Sigmoid colon (tissue), 7 donors: ENCODE results near the gene CKB. TPM values are rescaled to one million over a fixed set of nuclear protein-coding genes. Genes with fewer than 3 reads are reported as not detected.

Source experiments
- DNase-seq: peaks from one replicate; pipeline ENCODE4 v3.0.0-alpha.2; 2019
- H3K27ac ChIP-seq, 4 donors: fragments of 200-600 bp; sonication (generic); one replicate each; pipeline ENCODE4 v1.5.1; 2016 to 2019; ENCODE audit warnings: mild to moderate bottlenecking in 1 of 4
- H3K27me3 ChIP-seq, 3 donors: fragments of 200-600 bp; sonication (generic); one replicate each; pipeline ENCODE4 v1.5.1; 2019; ENCODE audit warnings: mild to moderate bottlenecking in 1 of 3
- H3K36me3 ChIP-seq, 4 donors: fragments of 200-600 bp; sonication (generic); one replicate each; pipeline ENCODE4 v1.5.1; 2016 to 2019
- H3K4me1 ChIP-seq, 4 donors: fragments of 200-600 bp; sonication (generic); one replicate each; pipeline ENCODE4 v1.5.1; 2017 to 2019
- H3K4me3 ChIP-seq, 4 donors: fragments of 200-600 bp; sonication (generic); one replicate each; pipeline ENCODE4 v1.5.1; 2017 to 2019; ENCODE audit warnings: mild to moderate bottlenecking in 2 of 4, moderate library complexity in 1 of 4
- H3K9me3 ChIP-seq, 4 donors: fragments of 200-600 bp in 3 of 4; sonication (generic) in 3 of 4; one replicate each; pipeline versions ENCODE4 v1.5.1 to v1.6.1; 2013 to 2019
- CTCF ChIP-seq, 4 experiments: fragments of 450-650 bp in 3 of 4; fragments of 200-600 bp in 1 of 4; IDR thresholded peaks; one replicate each; pipeline ENCODE4 v1.5.1; 2016 to 2019; ENCODE audit warnings: antibody characterized with exemption in 4 of 4, mild to moderate bottlenecking in 3 of 4, moderate library complexity in 2 of 4
- EP300 ChIP-seq, 4 donors: sonication (generic); formaldehyde crosslinking; IDR thresholded peaks; one replicate each; pipeline ENCODE4 v1.6.1; 2017; ENCODE audit warnings: antibody characterized with exemption in 4 of 4
- POLR2A ChIP-seq, 2 donors: fragments of 450-650 bp; IDR thresholded peaks; one replicate each; pipeline ENCODE4 v1.6.1; 2016; ENCODE audit warnings: antibody characterized with exemption in 2 of 2, mild to moderate bottlenecking in 2 of 2, moderate library complexity in 2 of 2
- POLR2AphosphoS5 ChIP-seq, 4 donors: sonication (generic); formaldehyde crosslinking; IDR thresholded peaks; one replicate each; pipeline ENCODE4 v1.6.1; 2017; ENCODE audit warnings: antibody characterized with exemption in 4 of 4
- WGBS, 2 donors: extraction: QIAGEN DNeasy Blood & Tissue Kit; methylation state at CpG; one replicate each; pipeline ENCODE4 v1.1.7; 2013; 5-methylcytosine and 5-hydroxymethylcytosine counted together
- intact Hi-C: fragments of 100-400 bp; cut with DNase I; formaldehyde crosslinking; loops from one replicate; pipeline ENCODE4 v1.15.1; 2023
- polyA plus RNA-seq, 3 donors: library from polyadenylated mRNA; stranded (reverse); fragments of 200-250 nt; gene quantifications; one replicate each; pipeline ENCODE4 v1.2.3, GENCODE V29; 2013
- total RNA-seq, 4 donors: library from RNA; depleted of rRNA; stranded (reverse); fragments of >200 nt; gene quantifications; one replicate each; pipeline ENCODE4 v1.1.0, GENCODE V29; 2016
- donor health status: healthy with polysubstance abuse.
- donor health status: Bipolar disorder and iron deficiency.
- donor health status: healthy.

The CKB gene
- total and polyA plus RNA-seq, 7 donors = 905 to 2,176 (median 1,347) TPM

GRCh38 chr14:103529383-103530365 is 7.0 kb upstream of the CKB start:
- 46 to 53% methylated on average over 42 of the region's 42 CpGs for WGBS, 2 donors
- peaks cover 0 to 90% (median 84%) of the 10 kb centered on the region in 4 donors for H3K4me1 ChIP-seq
- TF ChIP-seq EP300 (IDR thresholded peaks at IDR 0.05) = no peak
- TF ChIP-seq CTCF (IDR thresholded peaks at IDR 0.05) = no peak
- TF ChIP-seq POLR2AphosphoS5 (IDR thresholded peaks at IDR 0.05) = no peak
- TF ChIP-seq POLR2A (IDR thresholded peaks at IDR 0.05) = no peak
- peak overlapping the region; percentile 85 to 96 (median 96) for H3K4me3 ChIP-seq
- no peaks in the 10 kb centered on the region for H3K9me3 ChIP-seq
- no peaks in the 10 kb centered on the region for H3K27me3 ChIP-seq
- H3K27ac ChIP-seq = peak overlapping the region; percentile 90 to 98 (median 93)
- peaks cover 0 to 9% (median 3%) of the 10 kb centered on the region in 4 donors for H3K36me3 ChIP-seq
- intact Hi-C loops = no loop called here
- DNase-seq = no peak

DNA sequence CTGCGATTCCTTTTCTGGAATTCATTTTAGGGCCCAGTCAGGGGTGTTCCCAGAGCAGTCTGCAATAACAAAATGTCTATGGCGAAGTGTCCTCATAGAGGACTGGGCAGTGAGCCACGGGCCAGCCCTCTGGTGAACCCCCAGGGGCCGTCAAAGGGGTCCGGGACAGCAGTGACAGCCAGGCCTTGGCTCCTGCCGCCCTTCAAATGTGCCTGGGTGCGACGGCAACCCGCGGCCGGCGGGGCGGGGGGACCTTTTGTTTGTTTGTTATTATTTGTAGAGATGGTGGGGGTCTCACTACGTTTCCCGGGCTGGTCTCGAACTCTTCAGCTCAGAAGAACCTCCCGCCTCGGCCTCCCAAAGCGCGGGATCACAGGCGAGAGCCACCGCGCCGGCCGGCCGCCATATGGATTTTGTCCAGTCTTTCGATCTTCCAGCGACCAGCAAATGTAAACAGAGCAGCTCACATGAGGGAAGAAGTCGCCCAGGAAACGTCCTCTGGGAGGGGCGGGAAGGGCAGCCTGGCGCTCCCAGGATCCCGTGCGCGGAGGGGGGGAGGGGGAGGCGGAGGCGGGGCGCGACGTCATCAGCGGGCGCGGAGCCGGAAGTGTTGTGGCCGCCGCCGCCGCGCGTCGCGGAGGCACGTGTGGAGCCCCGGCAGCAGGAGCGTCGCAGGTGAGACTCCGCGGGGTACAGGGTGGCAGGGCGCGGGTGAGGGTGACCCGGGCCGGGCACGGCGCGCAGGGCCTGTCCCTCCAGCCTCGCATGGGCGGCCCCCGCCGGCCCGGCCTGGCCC is 6.2 kb upstream of the CKB start, which contains the start of gene TRMT61A:
TRMT61A (plus strand) TSS at position 610 of the 796 bp plus-strand sequence. CDS start 783 bp downstream, outside the sequence.
- peak; percentile 98 for DNase-seq
- Histone ChIP-seq H3K27me3 (no peaks in the 10 kb centered on the region), H3K4me3 (peak within 1 kb of the TSS; percentile 85 to 96 (median 96)), H3K9me3 (no peaks in the 10 kb centered on the region), H3K27ac (peak within 1 kb of the TSS; percentile 90 to 98 (median 93)), H3K4me1 (peaks cover 0 to 90% (median 82%) of the 10 kb centered on the region in 4 donors), H3K36me3 (peaks cover 0 to 9% (median 3%) of the 10 kb centered on the region in 4 donors)
- TF ChIP-seq POLR2A (IDR thresholded peaks at IDR 0.05) (peak in 1 of 2 donors; percentile 44), POLR2AphosphoS5 (IDR thresholded peaks at IDR 0.05) (peak in 3 of 4 donors; percentile 80 to 84 (median 83)), EP300 (IDR thresholded peaks at IDR 0.05) (peak in 2 of 4 donors; percentile 67 to 70), CTCF (IDR thresholded peaks at IDR 0.05) (no peak)
- intact Hi-C loops = no loop called here
- 1 to 3% methylated on average over 69 of the region's 70 CpGs for whole genome bisulfite sequencing, 2 donors

DNA sequence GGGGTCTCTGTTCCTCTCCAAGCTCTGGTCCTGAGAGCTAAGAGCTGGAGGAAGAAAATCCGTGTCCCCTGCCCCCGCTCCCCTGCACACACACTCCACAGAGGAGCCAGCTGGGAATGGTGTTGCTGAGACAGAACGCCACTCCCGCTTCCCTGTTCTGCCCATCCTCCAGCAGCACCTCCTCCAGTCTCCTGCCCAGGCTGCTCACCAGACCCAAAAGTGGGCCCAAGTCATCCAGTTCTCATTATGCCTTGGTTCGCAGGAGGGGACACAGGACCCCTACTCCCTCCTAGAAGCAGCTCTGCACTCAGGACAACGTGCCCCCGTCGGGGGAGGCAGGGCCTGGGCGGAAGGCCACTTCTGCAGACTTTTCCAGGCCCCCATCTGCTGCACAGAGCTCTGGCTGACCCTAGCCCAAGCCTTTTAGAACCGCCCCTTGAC is 5.5 kb upstream of the CKB start:
- TF ChIP-seq POLR2AphosphoS5 (IDR thresholded peaks at IDR 0.05) (no peak), EP300 (IDR thresholded peaks at IDR 0.05) (no peak), CTCF (IDR thresholded peaks at IDR 0.05) (no peak), POLR2A (IDR thresholded peaks at IDR 0.05) (no peak)
- peak overlapping the region; percentile 85 to 96 (median 96) for H3K4me3 ChIP-seq
- peak; percentile 73 for DNase-seq
- H3K36me3 ChIP-seq = peaks cover 0 to 9% (median 3%) of the 10 kb centered on the region in 4 donors
- peaks cover 0 to 90% (median 81%) of the 10 kb centered on the region in 4 donors for H3K4me1 ChIP-seq
- intact Hi-C loops = no loop called here
- H3K27ac ChIP-seq = peak overlapping the region; percentile 90 to 98 (median 93)
- H3K27me3 ChIP-seq = no peaks in the 10 kb centered on the region
- H3K9me3 ChIP-seq = no peaks in the 10 kb centered on the region
- WGBS, 2 donors = 16 to 50% methylated on average over 10 of the region's 10 CpGs

DNA sequence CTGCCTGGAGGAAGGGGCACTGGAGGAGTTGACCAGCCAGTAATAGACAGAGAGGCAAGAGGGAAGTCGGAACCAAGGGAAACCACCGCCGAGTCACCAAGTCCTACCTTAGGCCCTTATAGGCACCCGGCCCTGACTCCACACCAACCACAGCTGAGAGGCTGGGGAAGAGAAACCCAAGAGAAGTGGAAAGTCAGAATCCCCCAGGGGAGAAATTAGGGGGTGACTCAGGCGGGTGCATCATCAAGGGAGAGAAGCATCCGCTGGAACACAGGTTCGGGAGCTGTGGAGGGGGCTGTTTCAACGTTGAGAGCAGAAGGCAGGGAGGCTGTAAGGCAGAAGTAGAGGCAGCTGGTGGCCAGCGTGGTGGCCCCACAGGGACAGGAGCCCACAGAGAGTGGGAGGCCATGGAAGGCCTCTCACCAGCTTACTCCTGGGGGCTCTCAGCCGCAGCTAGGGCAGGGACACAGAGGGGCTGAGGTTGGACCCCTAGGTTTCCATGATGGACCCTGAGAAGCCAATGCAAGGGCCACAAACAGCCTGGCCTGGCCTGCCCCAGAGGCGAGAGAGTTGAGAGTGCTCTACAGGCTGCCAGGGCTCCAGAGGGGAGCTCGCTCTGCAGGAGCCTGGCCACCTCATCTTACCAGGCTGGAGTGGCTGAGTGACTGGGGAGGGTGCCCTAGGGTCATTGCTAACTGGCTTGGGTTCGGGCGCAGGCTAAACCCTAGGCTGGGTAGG is 4.9 kb upstream of the CKB start:
- H3K9me3 ChIP-seq = no peaks in the 10 kb centered on the region
- H3K4me3 ChIP-seq = no peak overlapping the region
- H3K4me1 ChIP-seq = peaks cover 0 to 88% (median 80%) of the 10 kb centered on the region in 4 donors
- no peak for DNase-seq
- intact Hi-C loops = no loop called here
- H3K36me3 ChIP-seq = peaks cover 0 to 9% (median 3%) of the 10 kb centered on the region in 4 donors
- no peak for TF ChIP-seq EP300 (IDR thresholded peaks at IDR 0.05)
- no peak for TF ChIP-seq POLR2A (IDR thresholded peaks at IDR 0.05)
- no peak for TF ChIP-seq POLR2AphosphoS5 (IDR thresholded peaks at IDR 0.05)
- no peak for TF ChIP-seq CTCF (IDR thresholded peaks at IDR 0.05)
- H3K27me3 ChIP-seq = no peaks in the 10 kb centered on the region
- 67 to 73% methylated on average over 14 of the region's 14 CpGs for WGBS, 2 donors
- peak overlapping the region; percentile 90 to 98 (median 93) for H3K27ac ChIP-seq
